CD4-positive, alpha-beta T cell treated with Interferon gamma for 1 hour (primary cell): Measurements from ENCODE around the gene ASPM.
"Not testable (repeated sequence)": the region's sequence is repeated elsewhere in the genome, so short reads cannot be mapped to it uniquely, and the experiment has no call there.

Experiments used
- DNase-seq: peaks from one replicate; pipeline ENCODE4 v3.0.0-alpha.2; 2020

The ASPM gene

GRCh38 chr1:197144570-197145325 lies 1.7 kb downstream of the ASPM start:
- DNase-seq, result no peak

DNA sequence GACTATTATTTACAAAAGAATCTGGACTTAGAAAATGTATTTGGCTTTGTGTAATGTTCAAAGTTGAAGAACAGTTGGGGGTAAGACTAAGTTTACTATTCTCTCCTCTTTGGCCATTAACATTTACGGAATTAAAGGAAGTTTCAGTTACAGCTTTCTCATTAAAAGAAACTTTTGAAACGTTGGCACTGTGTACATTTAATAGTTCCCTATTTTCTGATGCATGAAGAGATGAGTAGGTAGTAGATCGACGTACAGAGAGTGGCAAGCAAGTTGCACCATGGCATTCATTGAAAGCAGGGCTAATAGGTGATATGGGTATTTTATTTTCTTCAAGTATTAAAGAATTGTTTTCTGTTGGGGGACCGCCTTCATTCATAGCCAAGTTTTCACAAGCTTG lies 3.2 kb downstream of the ASPM start:
- no peak for DNase-seq

DNA sequence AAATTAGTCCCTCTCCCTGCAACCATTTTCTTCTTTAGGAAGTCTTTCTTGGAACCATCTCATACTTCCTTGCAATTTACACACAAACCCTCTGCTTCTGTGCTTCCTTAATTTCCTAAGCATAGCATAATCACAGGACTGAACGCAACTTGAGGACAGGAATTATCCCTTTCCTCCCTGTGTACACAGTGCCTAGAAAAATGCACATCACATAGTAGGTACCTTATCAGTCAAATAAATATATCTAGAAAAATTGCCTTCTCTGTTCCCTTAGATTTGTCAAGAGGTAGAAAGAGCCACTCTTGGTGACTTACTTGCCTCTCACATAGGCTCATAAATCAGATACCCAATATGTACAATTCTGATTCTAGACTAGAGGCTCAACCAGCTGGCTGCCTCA lies 4.9 kb downstream of the ASPM start:
- DNase-seq, result no peak

DNA sequence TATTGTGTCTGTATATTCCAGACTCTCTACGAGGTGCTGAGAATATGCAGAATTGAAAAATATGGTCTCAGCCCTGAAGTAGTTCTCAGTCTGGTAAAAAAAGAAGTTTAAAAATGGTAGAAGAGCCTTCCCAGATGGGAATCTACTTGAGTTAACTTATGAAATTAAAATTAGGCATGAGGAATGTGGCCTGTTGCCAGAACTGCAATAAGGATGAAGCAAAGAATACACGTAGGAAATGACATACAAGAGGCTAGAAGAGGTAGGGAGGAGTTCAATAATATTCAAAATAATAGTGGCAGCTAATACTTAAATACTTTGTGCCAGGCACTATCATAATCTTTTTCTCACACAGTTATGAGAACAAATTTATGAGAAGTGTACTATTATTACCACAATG lies 6.3 kb downstream of the ASPM start:
- DNase-seq, result no peak

GRCh38 chr1:197139169-197139568 lies 7.3 kb downstream of the ASPM start:
- no peak for DNase-seq

- no peak for DNase-seq
These were observed 9.1 kb downstream of the ASPM start for GRCh38 chr1:197137322-197137721.

DNA sequence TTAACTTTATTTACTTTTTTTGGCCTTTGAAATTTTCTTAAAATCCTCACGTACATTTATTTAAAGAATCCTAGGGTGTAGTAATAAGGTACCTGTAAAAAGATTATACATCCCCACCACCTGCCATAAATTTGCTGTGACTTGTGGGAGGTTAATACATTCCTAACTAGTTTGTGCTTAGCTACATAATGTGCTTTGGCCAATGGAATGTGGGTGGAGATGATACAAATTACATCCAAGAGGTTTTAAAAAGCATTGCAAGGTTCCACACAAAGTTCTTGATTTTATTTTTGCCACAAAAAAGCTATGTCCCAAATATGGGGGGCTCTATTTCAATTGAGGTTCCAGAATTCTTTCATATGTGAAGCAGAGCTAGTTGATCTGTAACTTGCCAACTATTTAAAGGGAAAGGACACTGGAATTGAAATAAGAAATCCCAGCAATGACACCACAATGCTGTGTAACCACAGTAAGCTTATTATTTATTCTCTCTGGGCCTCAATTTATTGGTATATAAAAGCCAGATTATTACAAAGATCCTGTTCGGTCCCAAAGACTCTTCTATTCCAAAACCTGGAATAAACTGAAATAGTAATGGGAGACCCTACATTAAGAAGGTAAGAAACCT lies 15.7 kb downstream of the ASPM start:
- DNase-seq, result no peak

- no peak for DNase-seq
These were observed 16.8 kb downstream of the ASPM start for GRCh38 chr1:197129698-197130097.

DNA sequence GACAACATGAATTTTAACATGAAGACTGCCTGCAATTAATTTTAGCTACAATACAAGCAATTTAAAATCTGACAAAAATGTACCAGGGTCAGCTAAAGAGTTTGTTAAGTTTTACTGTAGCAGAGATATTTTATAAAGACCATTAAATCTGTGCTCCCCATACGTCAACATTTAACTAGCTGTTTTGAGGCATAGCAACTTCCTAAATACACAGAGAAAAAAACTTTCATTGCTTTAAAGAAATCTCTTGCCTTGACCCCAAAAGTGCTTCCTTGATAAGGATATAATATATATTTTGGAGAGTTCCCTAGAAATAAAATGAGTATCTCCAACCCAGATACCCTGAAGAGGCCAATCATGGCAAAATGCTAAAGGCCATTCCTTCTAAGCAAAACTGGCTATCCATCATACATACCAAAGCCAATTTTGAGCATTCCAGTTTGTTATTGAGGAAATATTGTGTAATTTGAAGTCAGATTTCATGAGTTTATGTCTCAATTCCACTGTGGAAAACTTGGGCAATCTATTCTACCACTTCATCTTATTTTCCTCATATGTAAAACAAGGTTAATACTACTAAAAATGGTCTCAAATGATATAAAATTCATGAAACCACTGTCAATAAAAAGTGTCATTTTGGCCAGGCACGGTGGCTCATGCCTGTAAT lies 19.1 kb downstream of the ASPM start:
- DNase-seq, result no peak

- no peak for DNase-seq
These were observed 19.8 kb downstream of the ASPM start for GRCh38 chr1:197126691-197127090.

- no peak for DNase-seq
These were observed 22.1 kb downstream of the ASPM start for GRCh38 chr1:197124376-197124775.

DNA sequence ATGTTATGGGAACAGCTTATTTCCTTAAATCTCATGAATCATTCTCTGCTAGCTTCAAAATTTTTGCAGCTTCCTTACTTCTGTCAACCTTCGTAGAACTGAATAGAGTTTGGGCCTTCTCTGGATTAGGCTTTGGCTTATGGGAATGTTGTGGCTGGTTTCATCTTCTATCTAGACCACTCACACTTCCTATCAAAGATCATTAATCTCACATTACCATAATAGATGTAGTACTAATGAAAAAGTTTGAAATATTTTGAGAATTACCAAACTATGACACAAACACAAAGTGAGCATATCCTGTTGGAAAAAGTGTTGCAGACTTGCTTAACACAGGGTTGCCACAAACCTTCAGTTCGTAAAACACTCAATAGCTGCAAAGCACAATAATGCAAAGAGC lies 30.3 kb downstream of the ASPM start:
- no peak for DNase-seq

- DNase-seq, result no peak
These were observed 39.6 kb downstream of the ASPM start for GRCh38 chr1:197106869-197107268.

DNA sequence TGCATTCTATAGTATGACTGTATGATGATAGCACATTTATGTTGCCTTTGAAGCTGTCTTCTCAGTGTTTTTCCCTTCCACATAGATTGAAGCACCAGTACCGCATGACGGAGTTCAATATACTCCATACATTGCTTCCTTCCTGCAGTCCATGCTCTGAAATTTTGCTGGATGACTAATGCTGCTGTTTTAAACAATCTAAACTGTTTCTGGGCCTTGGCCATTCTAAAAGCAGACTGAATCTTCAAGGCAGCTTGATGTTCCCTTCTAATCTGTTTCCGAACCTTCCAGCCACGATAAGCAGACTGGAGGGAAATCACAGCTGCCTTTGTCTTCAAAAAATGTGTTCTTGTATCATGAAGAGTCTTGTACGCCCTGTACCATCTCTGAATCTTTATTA lies 43.2 kb downstream of the ASPM start:
- DNase-seq, result no peak

- no peak for DNase-seq
These were observed 44.5 kb downstream of the ASPM start for GRCh38 chr1:197101978-197102377.

DNA sequence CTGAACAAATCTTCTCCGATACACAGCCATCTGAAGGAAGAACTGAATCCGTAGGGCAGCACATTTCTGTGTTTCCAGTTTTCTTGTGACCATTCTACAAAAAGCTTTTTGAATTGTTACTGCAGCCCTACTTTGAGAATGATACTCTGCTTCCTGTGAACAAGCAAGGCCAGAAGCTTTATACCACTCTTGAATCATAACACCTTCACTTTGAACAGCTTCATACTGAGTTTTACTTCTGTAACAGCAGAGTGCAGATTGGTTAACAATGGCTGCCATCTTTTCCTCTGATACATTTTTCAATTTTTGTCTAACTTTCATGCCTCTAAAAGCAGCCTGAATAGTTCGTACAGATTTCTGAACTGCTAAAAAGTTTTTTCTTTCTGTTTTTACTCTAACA lies 45.8 kb downstream of the ASPM start:
- no peak for DNase-seq

- DNase-seq, result no peak
These were observed 47.0 kb downstream of the ASPM start for GRCh38 chr1:197099444-197099843.

DNA sequence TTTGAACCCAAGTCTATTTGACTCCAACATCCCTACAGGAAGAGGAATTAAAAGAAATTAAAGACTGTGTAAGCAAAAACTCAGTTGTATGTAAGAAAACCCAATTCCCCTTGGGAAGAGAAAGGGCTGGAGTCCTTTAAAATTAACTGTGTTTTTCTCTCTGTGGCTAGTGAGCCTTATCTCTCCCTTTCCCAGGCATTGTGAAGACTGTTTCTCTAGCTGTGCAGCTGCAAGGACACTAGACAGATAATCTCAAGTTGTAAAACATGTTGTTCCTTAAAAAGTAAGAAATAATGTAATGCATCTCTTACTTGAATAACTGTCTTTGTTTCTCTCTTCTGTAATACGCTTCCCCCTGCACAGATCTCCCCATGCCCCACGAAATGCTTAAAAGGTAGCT lies 49.5 kb downstream of the ASPM start:
- not testable (repeated sequence) for DNase-seq

DNA sequence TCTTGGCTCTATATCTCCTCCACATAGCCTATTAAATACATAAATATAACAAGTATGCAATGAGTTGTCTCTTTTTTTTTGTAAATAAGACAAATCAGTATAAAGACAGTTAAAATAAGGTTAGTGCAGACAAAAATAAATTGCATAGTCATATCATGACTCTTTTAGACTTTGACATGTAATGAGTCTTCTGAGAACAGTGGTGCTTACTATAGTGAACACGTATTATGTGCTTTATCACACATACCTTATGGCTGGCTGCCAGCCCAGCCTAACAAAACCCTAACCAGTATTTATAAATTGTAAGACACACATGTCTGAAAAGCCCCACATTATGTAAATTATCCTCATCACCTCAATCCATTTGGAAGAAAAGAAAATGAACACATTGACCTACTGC lies 50.3 kb downstream of the ASPM start:
- no peak for DNase-seq

- DNase-seq, result no peak
These were observed 53.1 kb downstream of the ASPM start for GRCh38 chr1:197093226-197093885.

DNA sequence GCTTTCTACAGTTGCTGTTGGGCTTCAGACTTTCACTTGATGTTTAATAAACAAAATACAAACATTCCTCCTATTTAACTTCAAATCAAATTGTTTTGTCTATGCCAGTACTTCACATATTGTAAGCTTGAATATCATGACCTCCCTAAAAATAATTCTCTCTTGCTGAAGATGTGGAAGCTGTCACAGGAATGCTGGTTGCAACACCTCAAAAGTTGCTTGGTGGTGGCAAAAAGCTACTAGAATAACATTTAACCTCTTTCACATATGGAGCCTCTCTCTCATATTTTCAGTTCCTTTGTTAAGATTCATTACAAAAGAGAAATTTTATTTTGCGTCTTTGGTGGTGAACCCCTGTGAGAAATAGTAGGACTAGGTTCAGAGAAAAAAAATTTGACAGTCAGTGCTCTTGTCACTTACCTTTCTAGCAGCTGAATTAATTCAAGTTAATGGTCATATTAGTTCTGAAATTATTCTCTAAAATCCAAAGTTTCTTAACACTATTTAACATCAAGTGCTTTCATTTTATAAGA lies 53.9 kb downstream of the ASPM start:
- DNase-seq, result no peak

- no peak for DNase-seq
These were observed 63.0 kb downstream of the ASPM start for GRCh38 chr1:197083474-197083873.

GRCh38 chr1:197081117-197081753 lies 65.2 kb downstream of the ASPM start:
- no peak for DNase-seq
